RWPE2 (cell line): Measurements from ENCODE around the gene CABLES2.

ENCODE experiments used
- ATAC-seq: fragments of 200-7000 bp; cut with Tn5 transposase; 3 replicates; pipeline ENCODE4 v1.9.1; 2021; ENCODE audit warnings: low read depth
- DNase-seq: peaks from one replicate; pipeline ENCODE4 v3.0.0-alpha.2; 2020; ENCODE audit warnings: low spot score
- H3K27ac ChIP-seq: fragments of 450-650 bp; 2 replicates; pipeline ENCODE4 v1.5.1; 2017; ENCODE audit warnings: mild to moderate bottlenecking; ENCODE audit not compliant: poor library complexity, severe bottlenecking
- H3K27me3 ChIP-seq: fragments of 250-450 bp; sonication (Bioruptor Pico); 2 replicates; pipeline ENCODE4 v1.5.1; 2021; ENCODE audit warnings: mild to moderate bottlenecking, moderate library complexity; ENCODE audit not compliant: insufficient read depth, poor library complexity, severe bottlenecking
- H3K36me3 ChIP-seq: fragments of 250-450 bp; sonication (Bioruptor Pico); 2 replicates; pipeline ENCODE4 v1.5.1; 2020; ENCODE audit warnings: low read depth, mild to moderate bottlenecking, moderate library complexity
- H3K4me1 ChIP-seq: fragments of 250-450 bp; sonication (Bioruptor Pico); 2 replicates; pipeline ENCODE4 v1.5.1; 2021; ENCODE audit warnings: mild to moderate bottlenecking, moderate library complexity; ENCODE audit not compliant: insufficient read depth, poor library complexity, severe bottlenecking
- H3K4me3 ChIP-seq: fragments of 250-450 bp; sonication (Bioruptor Pico); 2 replicates; pipeline ENCODE4 v1.5.1; 2021; ENCODE audit warnings: mild to moderate bottlenecking, moderate library complexity; ENCODE audit not compliant: severe bottlenecking
- H3K9me3 ChIP-seq: fragments of 250-450 bp; sonication (Bioruptor Pico); 2 replicates; pipeline ENCODE4 v1.5.1; 2021; ENCODE audit warnings: mild to moderate bottlenecking, moderate library complexity; ENCODE audit not compliant: severe bottlenecking
- TF ChIP-seq, protein P1 (sequence below): fragments of 450-650 bp; IDR thresholded peaks from one replicate; pipeline ENCODE4 v1.5.1; 2017; ENCODE audit warnings: mild to moderate bottlenecking, moderate library complexity; ENCODE audit not compliant: poor library complexity, severe bottlenecking

The CABLES2 gene

DNA sequence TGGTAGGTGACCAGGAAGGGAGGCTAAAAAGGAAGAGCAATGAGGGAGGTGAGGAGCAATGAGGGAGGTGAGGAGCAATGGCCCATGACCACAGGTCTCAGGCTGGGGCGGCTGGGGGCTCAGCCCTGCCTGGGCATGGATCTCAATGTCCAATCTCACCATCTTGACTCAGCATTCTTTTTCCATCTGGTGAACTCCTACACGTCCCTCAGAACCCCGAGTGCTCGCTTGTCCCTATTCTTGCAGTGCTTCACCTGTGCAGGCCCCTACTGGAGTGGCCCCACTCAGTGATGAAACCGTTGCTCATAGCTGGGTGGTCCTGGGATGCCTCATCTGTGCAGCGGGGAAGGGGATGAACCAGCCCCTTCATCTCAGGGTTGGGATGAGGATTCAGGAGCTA, 37.2 kb upstream of the CABLES2 start:
- ATAC-seq: no peak
- H3K4me3 ChIP-seq: no peak overlapping the region
- H3K4me1 ChIP-seq: no peaks in the 10 kb centered on the region
- no peak overlapping the region for H3K27ac ChIP-seq
- H3K9me3 ChIP-seq: no peaks in the 10 kb centered on the region
- no peaks in the 10 kb centered on the region for H3K36me3 ChIP-seq
- peaks cover 28% of the 10 kb centered on the region for H3K27me3 ChIP-seq
- DNase-seq: no peak
- TF ChIP-seq, protein P1, sequence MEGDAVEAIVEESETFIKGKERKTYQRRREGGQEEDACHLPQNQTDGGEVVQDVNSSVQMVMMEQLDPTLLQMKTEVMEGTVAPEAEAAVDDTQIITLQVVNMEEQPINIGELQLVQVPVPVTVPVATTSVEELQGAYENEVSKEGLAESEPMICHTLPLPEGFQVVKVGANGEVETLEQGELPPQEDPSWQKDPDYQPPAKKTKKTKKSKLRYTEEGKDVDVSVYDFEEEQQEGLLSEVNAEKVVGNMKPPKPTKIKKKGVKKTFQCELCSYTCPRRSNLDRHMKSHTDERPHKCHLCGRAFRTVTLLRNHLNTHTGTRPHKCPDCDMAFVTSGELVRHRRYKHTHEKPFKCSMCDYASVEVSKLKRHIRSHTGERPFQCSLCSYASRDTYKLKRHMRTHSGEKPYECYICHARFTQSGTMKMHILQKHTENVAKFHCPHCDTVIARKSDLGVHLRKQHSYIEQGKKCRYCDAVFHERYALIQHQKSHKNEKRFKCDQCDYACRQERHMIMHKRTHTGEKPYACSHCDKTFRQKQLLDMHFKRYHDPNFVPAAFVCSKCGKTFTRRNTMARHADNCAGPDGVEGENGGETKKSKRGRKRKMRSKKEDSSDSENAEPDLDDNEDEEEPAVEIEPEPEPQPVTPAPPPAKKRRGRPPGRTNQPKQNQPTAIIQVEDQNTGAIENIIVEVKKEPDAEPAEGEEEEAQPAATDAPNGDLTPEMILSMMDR: no peak

DNA sequence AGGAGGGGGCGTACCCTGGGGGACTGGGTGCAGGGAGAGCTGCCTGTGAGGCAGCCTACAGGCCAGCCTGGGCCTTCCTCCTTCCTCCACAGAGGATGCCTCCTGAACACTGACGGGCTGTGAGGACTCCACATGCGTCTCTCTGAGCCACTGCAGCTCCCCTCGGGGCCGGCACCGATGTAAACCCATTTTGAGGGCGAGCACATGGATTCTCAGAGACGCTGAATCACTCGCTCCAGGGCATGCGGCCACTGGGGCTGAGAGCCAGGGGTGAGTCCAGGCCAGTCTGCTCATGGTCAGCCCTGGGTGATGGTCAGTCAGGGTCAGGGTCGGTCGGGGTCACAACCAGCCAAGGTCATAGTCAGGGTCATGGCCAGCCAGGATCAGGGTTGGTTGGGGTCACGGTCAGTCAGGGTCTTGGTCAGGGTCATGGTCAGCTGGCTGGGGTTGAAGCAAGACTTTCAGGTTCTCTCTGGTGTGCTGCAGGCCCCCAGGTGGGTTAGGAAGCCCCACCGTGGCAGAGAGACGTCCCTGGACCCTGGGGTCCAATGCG, 35.0 kb upstream of the CABLES2 start:
- Histone ChIP-seq H3K27ac (no peak overlapping the region), H3K4me1 (no peaks in the 10 kb centered on the region), H3K4me3 (no peak overlapping the region), H3K9me3 (no peaks in the 10 kb centered on the region), H3K27me3 (peaks cover 46% of the 10 kb centered on the region), H3K36me3 (no peaks in the 10 kb centered on the region)
- DNase-seq: no peak
- no peak for ATAC-seq
- TF ChIP-seq, protein P1: no peak

DNA sequence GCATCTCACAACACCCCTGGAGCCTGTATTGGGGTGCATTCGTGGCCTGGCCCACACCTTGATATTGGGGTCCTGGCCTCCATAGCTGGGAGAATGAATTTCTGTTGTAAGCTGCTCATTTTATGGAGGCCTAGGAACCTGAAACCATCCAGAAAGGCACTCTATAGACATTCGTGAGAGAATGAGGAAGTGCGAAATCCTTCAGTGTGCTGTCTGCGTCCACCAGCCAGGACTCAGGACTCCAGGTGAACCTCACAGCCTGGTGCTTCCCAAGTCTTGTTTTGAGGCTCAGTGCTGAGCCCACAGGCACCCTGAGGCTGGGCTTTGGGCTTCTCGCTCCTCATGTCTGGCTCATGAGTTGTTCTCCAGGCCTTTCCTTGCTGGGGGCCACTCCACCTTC, 32.1 kb upstream of the CABLES2 start:
- Histone ChIP-seq H3K9me3 (no peaks in the 10 kb centered on the region), H3K36me3 (no peaks in the 10 kb centered on the region), H3K4me1 (no peaks in the 10 kb centered on the region), H3K27ac (no peak overlapping the region), H3K4me3 (no peak overlapping the region), H3K27me3 (peaks cover 74% of the 10 kb centered on the region)
- ATAC-seq (peak; percentile 3; the same call in 1 of the 3 replicates), DNase-seq (no peak)
- TF ChIP-seq, protein P1: no peak

DNA sequence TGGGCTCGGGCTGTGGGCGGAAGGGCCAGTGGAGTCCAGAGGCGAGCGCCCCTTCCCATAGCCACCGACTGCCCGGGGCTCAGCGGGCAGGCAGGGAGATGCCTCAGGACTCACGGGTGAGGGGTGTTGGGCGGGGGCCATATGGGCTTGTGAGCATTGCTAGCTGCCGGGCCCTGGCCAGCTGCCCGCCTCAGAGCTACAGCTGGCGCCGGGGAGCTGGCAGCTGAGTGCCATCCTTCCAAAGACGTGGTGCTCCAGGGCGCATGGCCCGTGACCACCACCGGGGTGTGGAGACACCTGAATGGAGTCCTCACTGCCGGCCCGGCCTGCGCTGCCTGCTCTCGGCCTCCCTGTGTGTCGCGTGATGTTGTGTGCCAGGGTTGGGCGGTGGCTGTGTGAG, 30.8 kb upstream of the CABLES2 start:
- no peak for ATAC-seq
- no peaks in the 10 kb centered on the region for H3K4me1 ChIP-seq
- peaks cover 85% of the 10 kb centered on the region for H3K27me3 ChIP-seq
- peak; percentile 87 for DNase-seq
- TF ChIP-seq, protein P1: no peak
- no peak overlapping the region for H3K4me3 ChIP-seq
- no peaks in the 10 kb centered on the region for H3K9me3 ChIP-seq
- no peaks in the 10 kb centered on the region for H3K36me3 ChIP-seq
- H3K27ac ChIP-seq: no peak overlapping the region

DNA sequence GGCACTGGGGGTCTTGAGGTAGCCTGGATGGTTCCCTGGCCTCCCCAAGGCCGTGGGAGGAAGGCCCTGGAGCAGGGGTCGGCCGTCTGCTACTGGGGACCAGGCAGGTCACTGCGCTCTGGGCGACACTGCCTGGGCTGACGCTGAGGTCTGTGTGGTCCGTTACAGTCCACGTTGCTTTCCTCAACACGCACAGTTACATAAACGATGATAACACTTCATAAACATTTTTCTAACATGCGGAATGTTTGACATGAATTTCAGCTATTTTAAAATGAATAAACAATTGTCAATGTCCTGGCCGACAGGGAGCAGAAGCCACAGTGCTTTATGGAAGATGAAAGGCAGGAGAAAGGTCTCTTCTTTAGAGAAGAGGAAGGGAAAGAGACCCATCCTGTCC, 30.4 kb upstream of the CABLES2 start:
- ATAC-seq (no peak), DNase-seq (peak; percentile 81)
- Histone ChIP-seq H3K36me3 (no peaks in the 10 kb centered on the region), H3K4me3 (no peak overlapping the region), H3K4me1 (no peaks in the 10 kb centered on the region), H3K9me3 (no peaks in the 10 kb centered on the region), H3K27ac (no peak overlapping the region), H3K27me3 (peaks cover 90% of the 10 kb centered on the region)
- TF ChIP-seq, protein P1: no peak
